ENCODE results near the gene SHOC2. TPM values are rescaled to one million over a fixed set of nuclear protein-coding genes. Genes with fewer than 3 reads are reported as not detected.

SHOC2 gene
- total and polyA plus RNA-seq, 9 of the 15 experiments (the other 6 are each of a cell fraction or from before 2014, with no cell fraction given), result 9.2 to 17.5 (median 14.9) TPM

GRCh38 chr10:110996256-110996655 is 76.9 kb downstream of the SHOC2 start:
- DNase-seq (ENCODE audit: extremely low read depth in 1 of 4, low spot score in 3 of 4), result no peak
- ChIA-PET CTCF (ENCODE audit: low intra/inter-chr PET ratio) (no interaction called here), POLR2A (interaction anchor here (1.5 kb wide), 1 partner anchor 78 kb away, joined by 6 read pairs; the partner anchor contains the start of gene BBIP1)
- 79% methylated on average over 4 of the region's 6 CpGs for WGBS (ENCODE audit: insufficient coverage, low coverage, missing lambda C conversion rate)
- intact Hi-C loops (cut with micrococcal nuclease) (no loop called here), in situ Hi-C loops (cut with MboI) (no loop called here)
- Histone ChIP-seq H4K20me1 (replicated peaks; ENCODE audit: control insufficient read depth, insufficient read depth, low read length) (no peaks in the 10 kb centered on the region), H3K9me1 (ENCODE audit: control insufficient read depth, insufficient read depth, low read length) (no peaks in the 10 kb centered on the region), H3K4me2 (ENCODE audit: insufficient read depth, low read length) (no peak overlapping the region), H3K9me3 (replicated peaks; ENCODE audit: control insufficient read depth, insufficient read depth, low read depth, low read length) (no peaks in the 10 kb centered on the region), H3K9ac (ENCODE audit: insufficient read depth in 1 of 2, low read depth in 2 of 2, low read length in 2 of 2) (no peak overlapping the region), H3K4me1 (replicated peaks in 1 of 2; ENCODE audit: control insufficient read depth in 2 of 2, insufficient read depth in 2 of 2, low read length in 2 of 2) (no peaks in the 10 kb centered on the region), H3K36me3 (ENCODE audit: control insufficient read depth, insufficient read depth, low read length) (peaks cover 4% of the 10 kb centered on the region; the same call in 2 of the 3 replicates), H3K4me3 (no peak overlapping the region), H3K79me2 (ENCODE audit: control insufficient read depth, insufficient read depth, low read length) (no peaks in the 10 kb centered on the region; the same call in 2 of the 3 replicates), H3K27me3 (ENCODE audit: control insufficient read depth in 2 of 2, insufficient read depth in 2 of 2, low read length in 2 of 2) (no peaks in the 10 kb centered on the region), H2AFZ (ENCODE audit: low read depth, low read length) (no peak overlapping the region), H3K27ac (ENCODE audit: extremely low read depth, low read depth, low read length) (no peak overlapping the region)
- FAIRE-seq, result no peak
- ATAC-seq, result no peak
- BruUV-seq (replicated peaks), result no TSS peak
- no peak for TF ChIP-seq CTBP1 (IDR thresholded peaks at IDR 0.05; ENCODE audit: borderline replicate concordance)
- TF ChIP-seq ZFP91 (CRISPR knock-in tag; IDR thresholded peaks at IDR 0.05), result no peak
- no peak for TF ChIP-seq MAFK (IDR thresholded peaks at IDR 0.05; ENCODE audit: low read length)
- TF ChIP-seq UBTF (IDR thresholded peaks at IDR 0.05; ENCODE audit: borderline replicate concordance in 1 of 2, low read depth in 2 of 2, low read length in 2 of 2), result no peak
- no peak for TF ChIP-seq ZNF24 (IDR thresholded peaks at IDR 0.05)
- no peak for TF ChIP-seq RCOR1 (IDR thresholded peaks at IDR 0.05; ENCODE audit: borderline replicate concordance in 1 of 2, low read depth in 2 of 2, low read length in 2 of 2)
- TF ChIP-seq ZBTB2 (IDR thresholded peaks at IDR 0.05), result no peak
- TF ChIP-seq IRF1 (CRISPR knock-in tag; IDR thresholded peaks at IDR 0.05; ENCODE audit: borderline replicate concordance), result no peak
- no peak for TF ChIP-seq ZFX (CRISPR knock-in tag; IDR thresholded peaks at IDR 0.05)
- no peak for TF ChIP-seq ZFPM2 (CRISPR knock-in tag; IDR thresholded peaks at IDR 0.05)
- TF ChIP-seq ATF7 (IDR thresholded peaks at IDR 0.05), result no peak
- no peak for TF ChIP-seq ZNF561 (CRISPR knock-in tag; conservative IDR thresholded peaks at IDR 0.05)
- no peak for TF ChIP-seq ZNF668 (CRISPR knock-in tag; IDR thresholded peaks at IDR 0.05)
- TF ChIP-seq DEAF1 (CRISPR knock-in tag; IDR thresholded peaks at IDR 0.05), result no peak

All from K562 (cell line).